Measurements from ENCODE around the gene MICA.
"Not testable (repeated sequence)": the region's sequence is repeated elsewhere in the genome, so short reads cannot be mapped to it uniquely, and the experiment has no call there.

Gene MICA

DNA sequence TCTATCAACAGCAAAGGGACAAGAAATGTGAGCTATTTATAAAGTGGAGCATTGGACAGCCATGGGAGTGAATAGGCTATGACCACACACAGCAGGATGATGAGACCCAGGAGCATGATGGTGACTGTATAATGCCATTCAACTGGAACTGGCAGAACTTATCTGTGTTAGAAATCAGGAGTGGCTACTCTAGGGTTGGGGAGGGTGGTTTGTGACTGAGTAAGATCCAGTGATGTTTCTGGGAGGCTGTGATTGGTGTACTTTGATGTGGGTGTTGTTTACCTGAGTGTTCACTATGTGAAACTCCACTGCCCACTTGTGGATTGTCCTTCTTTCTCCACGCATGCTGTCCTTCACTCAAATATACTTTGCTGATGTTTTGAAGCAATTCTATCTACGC, 34.9 kb upstream of the MICA start:
- DNase-seq (ENCODE audit: extremely low read depth, low read depth) = no peak
- TF ChIP-seq, protein P1, sequence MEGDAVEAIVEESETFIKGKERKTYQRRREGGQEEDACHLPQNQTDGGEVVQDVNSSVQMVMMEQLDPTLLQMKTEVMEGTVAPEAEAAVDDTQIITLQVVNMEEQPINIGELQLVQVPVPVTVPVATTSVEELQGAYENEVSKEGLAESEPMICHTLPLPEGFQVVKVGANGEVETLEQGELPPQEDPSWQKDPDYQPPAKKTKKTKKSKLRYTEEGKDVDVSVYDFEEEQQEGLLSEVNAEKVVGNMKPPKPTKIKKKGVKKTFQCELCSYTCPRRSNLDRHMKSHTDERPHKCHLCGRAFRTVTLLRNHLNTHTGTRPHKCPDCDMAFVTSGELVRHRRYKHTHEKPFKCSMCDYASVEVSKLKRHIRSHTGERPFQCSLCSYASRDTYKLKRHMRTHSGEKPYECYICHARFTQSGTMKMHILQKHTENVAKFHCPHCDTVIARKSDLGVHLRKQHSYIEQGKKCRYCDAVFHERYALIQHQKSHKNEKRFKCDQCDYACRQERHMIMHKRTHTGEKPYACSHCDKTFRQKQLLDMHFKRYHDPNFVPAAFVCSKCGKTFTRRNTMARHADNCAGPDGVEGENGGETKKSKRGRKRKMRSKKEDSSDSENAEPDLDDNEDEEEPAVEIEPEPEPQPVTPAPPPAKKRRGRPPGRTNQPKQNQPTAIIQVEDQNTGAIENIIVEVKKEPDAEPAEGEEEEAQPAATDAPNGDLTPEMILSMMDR (IDR thresholded peaks at IDR 0.05; ENCODE audit: low read depth, low read length, missing control alignments) = no peak
- no peak overlapping the region for H3K4me3 ChIP-seq (replicated peaks; ENCODE audit: low read depth, low read length)

DNA sequence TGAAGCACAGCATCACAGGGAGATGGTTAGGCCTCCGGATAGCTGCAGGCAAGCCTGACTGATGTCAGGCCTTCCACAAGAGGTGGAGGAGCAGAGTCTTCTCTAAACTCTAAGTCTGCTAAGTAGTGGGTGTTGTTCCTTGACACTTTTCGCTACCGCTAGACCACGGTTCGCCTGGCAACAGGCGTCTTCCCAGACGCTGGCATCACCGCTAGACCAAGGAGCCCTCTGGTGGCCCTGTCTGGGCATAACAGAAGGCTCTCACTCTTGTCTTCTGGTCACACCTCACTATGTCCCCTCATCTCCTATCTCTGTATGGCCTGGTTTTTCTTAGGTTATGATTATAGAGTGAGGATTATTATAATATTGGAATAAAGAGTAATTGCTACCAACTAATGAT, 29.3 kb upstream of the MICA start:
- not testable (repeated sequence) for H3K4me3 ChIP-seq (replicated peaks; ENCODE audit: low read depth, low read length); DNase-seq (ENCODE audit: extremely low read depth, low read depth)

DNA sequence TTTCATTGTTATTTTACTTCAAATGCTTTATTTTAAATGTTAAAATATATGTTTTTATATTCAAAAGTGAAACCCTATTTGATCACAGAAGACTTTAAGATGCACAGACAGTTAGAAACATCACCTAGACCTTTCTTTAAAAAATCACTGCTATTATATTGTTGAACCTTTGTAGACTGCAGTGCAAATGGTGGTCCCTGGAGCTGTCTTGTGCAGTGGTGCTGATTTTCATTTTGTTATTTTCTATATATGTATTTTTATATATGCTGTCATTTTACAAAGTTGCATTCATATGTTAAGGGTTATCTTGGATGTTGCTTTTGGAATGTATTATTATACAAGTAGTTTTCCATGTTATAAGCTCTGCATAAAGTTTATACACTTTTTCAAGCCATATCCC, 27.7 kb upstream of the MICA start:
- DNase-seq (ENCODE audit: extremely low read depth, low read depth) = no peak
- no peak overlapping the region for H3K4me3 ChIP-seq (replicated peaks; ENCODE audit: low read depth, low read length)
- TF ChIP-seq, protein P1 (IDR thresholded peaks at IDR 0.05; ENCODE audit: low read depth, low read length, missing control alignments) = no peak

DNA sequence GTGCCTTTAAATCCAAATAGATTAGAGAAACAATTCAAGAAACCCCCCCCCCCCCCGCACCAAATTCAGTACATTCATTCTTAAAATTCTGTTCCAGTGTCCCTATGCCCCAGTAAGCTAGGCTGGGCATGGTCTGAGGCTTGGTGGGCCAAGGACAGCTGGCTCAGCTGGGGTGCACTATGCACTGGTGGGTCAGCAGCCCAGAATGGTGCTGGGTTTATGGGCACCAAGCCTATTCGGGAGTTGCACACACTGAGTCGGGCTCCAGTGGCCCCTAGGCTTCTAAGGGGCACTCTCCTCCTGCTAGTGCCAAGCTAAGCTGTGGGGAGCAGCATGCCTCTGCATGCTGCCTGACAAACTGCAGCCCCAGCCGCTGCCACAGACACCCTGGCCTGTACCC, 26.4 kb upstream of the MICA start:
- TF ChIP-seq, protein P1 (IDR thresholded peaks at IDR 0.05; ENCODE audit: low read depth, low read length, missing control alignments) = no peak
- no peak for DNase-seq (ENCODE audit: extremely low read depth, low read depth)
- no peak overlapping the region for H3K4me3 ChIP-seq (replicated peaks; ENCODE audit: low read depth, low read length)

DNA sequence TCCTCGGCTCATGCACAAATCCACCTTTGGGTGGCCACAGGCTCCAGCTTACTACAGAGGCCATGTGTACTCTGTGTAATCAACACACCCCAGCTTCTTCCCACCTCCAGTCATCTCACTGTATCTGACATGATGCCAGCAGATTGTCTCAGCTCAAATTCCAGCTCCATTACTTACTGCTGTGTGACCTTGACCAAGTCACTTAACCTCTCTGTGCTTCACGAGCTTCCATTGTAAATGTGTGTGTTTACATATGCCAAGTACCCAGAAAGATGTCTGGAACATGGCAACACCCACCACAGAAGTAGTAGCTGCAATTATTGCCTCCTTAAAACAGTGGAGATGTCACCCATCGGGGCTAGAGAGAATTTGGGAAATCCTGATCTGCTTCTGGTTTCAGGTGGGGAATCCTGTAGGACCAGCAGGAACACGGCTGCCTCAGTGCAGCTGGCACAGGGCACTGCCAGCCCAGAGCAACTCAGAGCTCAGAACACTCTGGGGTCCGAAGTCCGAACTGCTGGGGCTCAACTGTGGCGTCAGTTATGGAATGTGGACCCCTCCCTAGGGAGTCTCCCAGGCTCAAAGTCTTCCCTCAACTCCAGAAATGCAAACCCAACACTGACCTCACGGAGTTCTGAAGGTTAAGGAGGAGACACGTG, 25.2 kb upstream of the MICA start:
- H3K4me3 ChIP-seq (replicated peaks; ENCODE audit: low read depth, low read length) = no peak overlapping the region
- TF ChIP-seq, protein P1 (IDR thresholded peaks at IDR 0.05; ENCODE audit: low read depth, low read length, missing control alignments) = no peak
- DNase-seq (ENCODE audit: extremely low read depth, low read depth) = no peak

DNA sequence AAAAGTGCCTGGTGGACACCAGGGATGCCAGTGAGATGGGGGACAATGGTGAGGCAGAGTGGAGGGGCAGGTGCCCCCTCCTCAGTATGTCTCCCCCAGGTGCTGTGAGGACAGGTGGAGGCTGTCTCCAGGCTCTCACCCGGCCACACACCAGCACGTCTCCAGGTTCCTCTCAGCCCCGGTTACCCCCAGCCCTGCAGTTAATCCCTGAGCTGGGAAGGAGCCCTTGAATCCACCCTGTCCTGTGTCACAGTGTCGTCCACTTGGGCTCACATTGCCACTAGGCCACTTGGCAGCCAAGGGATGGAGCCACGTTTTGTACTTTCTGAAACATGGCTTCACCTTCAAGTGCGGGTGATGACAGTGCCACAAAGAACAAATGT, 24.7 kb upstream of the MICA start:
- TF ChIP-seq, protein P1 (IDR thresholded peaks at IDR 0.05; ENCODE audit: low read depth, low read length, missing control alignments) = no peak
- DNase-seq (ENCODE audit: extremely low read depth, low read depth) = no peak
- no peak overlapping the region for H3K4me3 ChIP-seq (replicated peaks; ENCODE audit: low read depth, low read length)

DNA sequence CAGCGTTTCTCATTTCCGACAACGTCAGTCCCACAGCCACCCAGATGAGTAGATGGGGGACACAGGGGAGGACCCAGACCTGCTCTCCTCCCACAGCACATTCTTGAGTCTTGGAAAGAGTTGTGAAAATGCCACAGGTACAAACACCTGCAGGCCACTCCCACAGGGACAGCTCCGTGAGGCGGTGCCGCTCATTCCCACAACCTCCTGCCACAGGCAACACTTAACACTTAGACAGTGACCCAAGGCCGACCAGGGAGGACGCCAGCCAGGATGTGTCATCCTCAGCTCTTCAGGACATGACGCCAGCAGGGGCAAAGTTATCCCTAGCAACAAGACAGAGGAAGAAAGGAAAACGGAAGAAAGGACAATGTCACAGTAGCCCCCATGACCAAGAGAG, 23.5 kb upstream of the MICA start:
- no peak for DNase-seq (ENCODE audit: extremely low read depth, low read depth)
- no peak overlapping the region for H3K4me3 ChIP-seq (replicated peaks; ENCODE audit: low read depth, low read length)
- TF ChIP-seq, protein P1 (IDR thresholded peaks at IDR 0.05; ENCODE audit: low read depth, low read length, missing control alignments) = no peak

All from HFF-Myc (cell line).